GM12801 (cell line): ENCODE measurements around the gene DBF4B.

ENCODE experiments used
- TF ChIP-seq, protein P1 (sequence below): IDR thresholded peaks from one replicate; pipeline ENCODE4 v1.5.1; 2011; ENCODE audit warnings: control low read depth; ENCODE audit not compliant: insufficient read length; ENCODE audit errors: extremely low read depth

The DBF4B gene

GRCh38 chr17:44708401-44709263, at the start of gene DBF4B:
Gene DBF4B (plus strand): TSS chr17:44708665. CDS start chr17:44708821, 156 bp downstream.
- TF ChIP-seq, protein P1, sequence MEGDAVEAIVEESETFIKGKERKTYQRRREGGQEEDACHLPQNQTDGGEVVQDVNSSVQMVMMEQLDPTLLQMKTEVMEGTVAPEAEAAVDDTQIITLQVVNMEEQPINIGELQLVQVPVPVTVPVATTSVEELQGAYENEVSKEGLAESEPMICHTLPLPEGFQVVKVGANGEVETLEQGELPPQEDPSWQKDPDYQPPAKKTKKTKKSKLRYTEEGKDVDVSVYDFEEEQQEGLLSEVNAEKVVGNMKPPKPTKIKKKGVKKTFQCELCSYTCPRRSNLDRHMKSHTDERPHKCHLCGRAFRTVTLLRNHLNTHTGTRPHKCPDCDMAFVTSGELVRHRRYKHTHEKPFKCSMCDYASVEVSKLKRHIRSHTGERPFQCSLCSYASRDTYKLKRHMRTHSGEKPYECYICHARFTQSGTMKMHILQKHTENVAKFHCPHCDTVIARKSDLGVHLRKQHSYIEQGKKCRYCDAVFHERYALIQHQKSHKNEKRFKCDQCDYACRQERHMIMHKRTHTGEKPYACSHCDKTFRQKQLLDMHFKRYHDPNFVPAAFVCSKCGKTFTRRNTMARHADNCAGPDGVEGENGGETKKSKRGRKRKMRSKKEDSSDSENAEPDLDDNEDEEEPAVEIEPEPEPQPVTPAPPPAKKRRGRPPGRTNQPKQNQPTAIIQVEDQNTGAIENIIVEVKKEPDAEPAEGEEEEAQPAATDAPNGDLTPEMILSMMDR: no peak

GRCh38 chr17:44661835-44662234, 46.6 kb upstream of the DBF4B start:
- TF ChIP-seq, protein P1: no peak

- TF ChIP-seq, protein P1: no peak
These were observed 45.4 kb upstream of the DBF4B start for GRCh38 chr17:44663095-44663494.

- TF ChIP-seq, protein P1: no peak
These were observed 43.6 kb upstream of the DBF4B start for GRCh38 chr17:44664867-44665266.

- TF ChIP-seq, protein P1: no peak
These were observed 42.5 kb upstream of the DBF4B start for GRCh38 chr17:44666006-44666405.

DNA sequence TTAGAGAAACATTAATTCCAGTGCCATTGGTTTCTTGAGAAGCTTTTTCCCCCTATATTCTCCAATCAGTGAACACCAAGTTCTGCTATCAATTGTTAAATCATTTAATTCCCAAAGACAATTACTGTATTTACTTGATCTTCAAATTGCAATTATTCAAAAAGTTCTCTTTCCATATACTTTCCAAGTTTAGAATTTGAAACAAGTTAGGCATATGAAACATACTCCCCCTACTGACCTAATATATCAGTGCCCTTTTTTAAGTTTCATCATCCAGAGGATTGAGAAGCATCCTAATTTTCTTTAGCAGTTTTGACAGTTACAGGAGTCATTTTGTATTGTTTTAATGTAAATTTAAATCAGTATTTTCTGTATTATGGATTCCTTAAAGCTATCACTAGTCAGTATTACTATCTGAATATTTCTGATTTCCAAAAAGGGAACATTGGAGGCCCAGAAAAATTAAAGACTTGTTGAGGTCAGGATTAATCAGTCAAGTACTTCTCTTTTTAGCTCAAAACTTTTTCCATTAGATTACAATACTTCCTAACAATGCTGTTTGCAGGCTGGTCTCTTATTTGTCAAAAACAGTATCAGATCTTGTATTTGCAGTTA, 35.9 kb upstream of the DBF4B start:
- TF ChIP-seq, protein P1: no peak

GRCh38 chr17:44673893-44674292, 34.6 kb upstream of the DBF4B start:
- TF ChIP-seq, protein P1: no peak
